HG03060 (cell line): Measurements from ENCODE around the gene RB1.

Source experiments
- ATAC-seq: cut with Tn5 transposase; IDR thresholded peaks from one replicate; pipeline ENCODE4 v1.9.1; 2021; ENCODE audit warnings: low read depth, moderate number of reproducible peaks; ENCODE audit not compliant: unreplicated experiment

The RB1 gene

DNA sequence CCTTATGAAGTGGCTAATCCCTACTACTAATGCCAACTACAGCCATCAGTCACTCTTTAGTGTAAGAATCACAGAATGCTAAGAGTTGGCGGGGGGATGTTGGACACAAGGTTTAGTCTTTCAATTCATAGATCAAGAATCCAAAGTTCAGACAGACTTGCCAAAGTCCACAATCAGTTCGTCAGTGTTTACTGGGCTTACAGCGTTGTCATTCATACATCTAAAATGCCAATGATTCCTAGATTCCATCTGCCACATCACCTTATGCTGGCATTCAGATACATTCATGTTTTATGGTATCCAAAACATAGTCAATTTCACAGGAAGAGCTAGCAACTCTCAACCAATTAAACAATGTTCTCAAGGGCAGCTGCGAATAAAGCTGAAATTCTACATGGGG lies 211.2 kb downstream of the RB1 start:
- ATAC-seq, result no peak

GRCh38 chr13:48515732-48516131 lies 212.2 kb downstream of the RB1 start:
- ATAC-seq, result no peak

DNA sequence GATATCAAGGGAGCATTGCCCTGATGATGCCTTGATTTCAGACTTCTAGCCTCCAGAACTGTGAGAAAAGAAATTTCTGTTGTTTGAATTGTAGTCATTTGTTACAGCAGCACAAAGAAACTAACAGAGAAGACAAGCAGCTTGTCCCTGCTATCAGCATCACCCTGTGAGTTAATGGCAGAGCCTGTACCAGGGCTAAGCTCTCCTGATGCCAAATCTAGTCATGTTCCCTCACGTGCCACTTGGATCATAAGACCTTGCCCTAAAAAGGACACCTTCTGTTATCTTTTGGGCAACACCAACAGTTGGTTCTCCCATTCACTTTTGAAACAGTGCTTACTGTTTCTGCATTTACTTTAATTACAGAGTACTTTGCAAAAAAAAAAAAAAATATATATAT lies 214.5 kb downstream of the RB1 start:
- no peak for ATAC-seq

- no peak for ATAC-seq
These were observed 222.7 kb downstream of the RB1 start for GRCh38 chr13:48526286-48526685.

DNA sequence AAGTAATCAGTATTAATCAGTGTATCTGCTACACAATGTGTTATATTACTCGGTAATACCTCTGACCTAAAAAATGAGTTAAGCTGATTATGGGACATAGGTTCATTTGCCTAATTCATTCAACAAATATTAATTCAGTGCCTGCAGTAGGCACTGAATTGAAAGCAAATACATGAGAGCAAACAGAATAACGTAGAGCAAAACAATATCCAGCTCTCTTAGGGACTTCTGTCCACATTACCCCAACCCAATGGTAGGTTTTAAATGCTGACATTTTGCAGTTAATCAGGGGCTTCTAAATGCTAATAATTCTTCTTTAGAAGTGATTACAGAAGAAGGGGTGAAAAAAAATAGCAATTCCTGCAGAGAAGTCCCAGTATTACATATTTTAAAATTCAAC lies 224.4 kb downstream of the RB1 start:
- ATAC-seq, result no peak

DNA sequence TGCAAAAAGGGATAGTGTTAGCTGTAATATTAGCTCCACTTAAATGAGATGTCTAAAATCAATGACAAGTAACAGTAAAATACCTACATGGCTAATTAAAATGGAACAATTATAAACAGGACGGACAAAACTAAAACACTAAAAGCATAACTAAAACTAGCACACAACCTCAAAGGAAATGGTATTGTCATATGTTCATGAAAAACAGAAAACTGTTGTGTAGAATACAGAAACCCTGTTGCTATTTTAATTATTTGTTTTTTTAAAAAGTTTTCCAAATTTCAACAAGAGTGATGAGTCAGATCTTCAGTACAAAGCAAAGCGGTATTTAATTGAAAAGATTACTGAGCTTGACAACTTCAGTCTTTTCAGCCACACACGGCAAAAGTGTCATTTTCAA lies 225.2 kb downstream of the RB1 start:
- ATAC-seq, result no peak

- ATAC-seq, result no peak
These were observed 227.3 kb downstream of the RB1 start for GRCh38 chr13:48530833-48531232.
